ENCODE data around the gene PRKAG1.

- no peak for TF ChIP-seq CTCF (IDR thresholded peaks at IDR 0.05; ENCODE audit: borderline replicate concordance, extremely low read depth, low read length, poor library complexity, severe bottlenecking)
- TF ChIP-seq EZH2 (IDR thresholded peaks at IDR 0.05; ENCODE audit: borderline replicate concordance, low read depth, low read length, severe bottlenecking) = no peak
Observed at GRCh38 chr12:49019120-49019430, 499 bp upstream of the PRKAG1 start.

All from DND-41 (cell line).